ENCODE data around the gene COL4A5. TPM values are rescaled to one million over a fixed set of nuclear protein-coding genes. Genes with fewer than 3 reads are reported as not detected.
"Not testable (repeated sequence)": the region's sequence is repeated elsewhere in the genome, so short reads cannot be mapped to it uniquely, and the experiment has no call there.

Gene COL4A5
- total RNA-seq, 1 donor from 2014 or later, result 6.3 TPM

DNA sequence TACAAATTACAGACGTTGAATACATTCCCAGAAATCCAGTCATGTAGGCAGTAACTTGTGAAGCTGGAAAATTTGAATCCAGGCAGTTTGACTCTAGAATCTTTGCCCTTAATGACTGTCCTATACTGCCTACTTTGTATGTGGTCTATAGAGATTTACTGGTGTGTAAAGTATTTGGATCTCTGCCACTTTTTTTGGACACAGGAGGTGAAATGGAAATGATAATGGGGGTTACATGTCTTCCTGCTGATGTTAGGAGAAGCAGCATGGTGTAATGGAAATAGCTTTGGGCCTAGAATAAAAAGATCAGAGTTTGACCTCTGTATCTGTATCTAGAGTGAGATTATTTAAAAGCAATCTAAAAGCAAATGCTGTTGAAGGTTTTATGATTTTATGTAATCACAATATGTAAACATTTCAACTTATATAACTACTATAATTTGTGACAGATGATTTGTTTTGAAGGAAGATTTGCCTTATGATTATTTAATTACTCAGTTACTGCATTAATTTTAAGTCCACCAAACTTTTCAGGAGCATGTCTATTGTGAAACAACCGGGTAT lies 3.3 kb downstream of the COL4A5 start:
- DNase-seq, result no peak
- no peak for ATAC-seq (ENCODE audit: poor library complexity)
- intact Hi-C loops (cut with DNase I), result no loop called here

DNA sequence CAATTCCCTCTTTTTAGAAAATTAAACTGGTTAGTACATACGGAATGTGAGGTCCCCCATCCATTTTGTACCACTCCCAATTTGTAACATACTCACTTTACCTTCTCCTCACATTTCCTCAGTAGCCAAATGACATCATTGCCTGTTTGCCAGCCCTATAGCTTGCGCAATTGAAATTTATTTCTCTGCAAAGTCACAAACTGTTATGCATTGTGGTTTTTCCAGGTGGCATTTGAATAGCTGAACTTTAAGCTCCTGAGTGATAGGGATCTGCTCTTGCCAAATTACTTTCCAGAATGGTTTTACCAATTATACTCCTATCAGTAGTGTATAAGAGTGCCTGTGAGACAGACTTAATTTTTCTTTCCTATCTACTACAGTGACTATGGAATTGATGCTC lies 7.7 kb downstream of the COL4A5 start:
- intact Hi-C loops (cut with DNase I), result no loop called here

DNA sequence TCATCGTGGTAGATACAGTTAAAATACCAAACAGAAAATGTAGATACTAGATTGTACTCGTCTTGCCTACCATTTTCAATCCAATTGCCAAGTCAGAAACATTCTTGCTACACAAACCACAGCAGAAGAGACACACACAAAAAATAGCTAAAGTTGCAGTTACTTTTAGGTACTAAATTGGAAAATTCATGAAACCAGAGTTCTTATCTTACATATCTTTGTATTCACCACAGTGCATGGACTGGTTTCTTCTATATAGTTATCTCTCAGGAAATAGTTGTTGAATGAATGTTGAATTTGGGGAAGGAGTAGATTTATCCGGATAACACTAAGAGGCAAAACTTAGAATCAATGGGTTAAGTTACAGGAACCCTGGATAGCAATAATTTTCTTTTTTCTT lies 14.2 kb downstream of the COL4A5 start:
- ATAC-seq (ENCODE audit: poor library complexity), result no peak

More for the DNA sequence above, 7.7 kb downstream of the COL4A5 start:
- ATAC-seq (ENCODE audit: poor library complexity) (no peak), DNase-seq (no peak)

DNA sequence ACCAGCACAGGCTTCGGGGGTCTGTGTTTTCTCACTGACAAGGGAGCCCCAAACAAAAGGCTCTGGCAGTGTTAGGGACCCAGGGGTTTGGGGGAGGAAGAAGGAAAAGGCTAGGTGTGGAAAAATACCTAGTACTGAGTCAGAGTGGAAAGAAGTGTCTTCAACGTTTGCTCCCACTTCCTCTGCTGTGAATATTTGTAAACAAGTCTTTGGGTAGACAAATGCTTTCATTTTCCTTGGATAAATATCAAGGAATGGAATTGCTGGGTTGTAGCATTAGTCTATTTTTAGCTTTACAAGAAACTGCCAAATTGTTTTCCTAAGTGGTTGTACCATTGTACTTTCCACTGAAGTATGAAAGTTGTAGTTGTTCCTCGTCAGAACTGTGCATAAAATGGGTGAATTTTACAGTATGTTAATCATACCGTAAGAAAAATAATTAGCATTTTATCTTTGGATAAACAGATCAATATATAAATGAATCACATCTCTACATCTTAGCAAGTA lies 17.4 kb downstream of the COL4A5 start:
- intact Hi-C loops (cut with DNase I), result no loop called here
- no peak for DNase-seq
- ATAC-seq (ENCODE audit: poor library complexity), result peak; percentile 69

More for the DNA sequence above, 14.2 kb downstream of the COL4A5 start:
- no peak for DNase-seq
- intact Hi-C loops (cut with DNase I), result no loop called here

DNA sequence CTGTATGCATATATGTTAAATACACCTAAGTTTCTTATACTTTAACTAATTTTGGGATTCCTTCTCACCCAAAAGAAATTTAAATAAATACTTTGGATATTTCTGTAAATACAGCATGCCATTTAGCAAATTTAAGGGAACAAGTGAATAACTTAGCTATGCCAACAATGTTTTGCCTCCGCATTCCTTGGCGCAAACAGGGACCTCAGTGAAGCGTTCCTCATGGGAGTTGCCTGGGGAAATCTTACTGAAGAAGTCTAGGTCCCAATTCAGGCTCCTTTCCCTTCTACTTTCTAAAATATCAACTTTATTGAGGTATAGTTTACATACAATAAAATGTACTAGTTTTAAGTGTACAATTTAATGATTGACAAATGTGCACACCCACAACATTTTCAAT lies 25.0 kb downstream of the COL4A5 start:
- no peak for ATAC-seq (ENCODE audit: poor library complexity)
- intact Hi-C loops (cut with DNase I), result no loop called here
- no peak for DNase-seq

DNA sequence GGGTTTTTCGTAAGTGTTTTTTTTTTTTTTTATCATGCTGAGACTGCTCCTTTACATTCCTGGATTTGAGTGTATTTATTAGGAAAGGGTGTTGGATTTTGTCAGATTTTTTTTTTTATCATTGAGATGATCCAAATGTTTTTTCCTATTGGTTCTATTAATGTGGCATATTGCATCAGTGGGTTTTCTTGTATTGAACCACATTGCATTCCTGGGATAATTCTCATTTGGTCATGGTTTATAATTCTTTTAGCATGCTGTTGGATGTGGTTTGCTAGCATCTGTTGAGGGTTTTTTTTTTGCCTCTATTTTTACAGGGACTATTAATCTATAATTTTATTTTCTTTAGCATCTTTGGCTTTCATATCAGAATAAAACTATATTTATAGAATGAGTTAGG lies 28.8 kb downstream of the COL4A5 start:
- intact Hi-C loops (cut with DNase I), result no loop called here
- no peak for DNase-seq
- no peak for ATAC-seq (ENCODE audit: poor library complexity)

DNA sequence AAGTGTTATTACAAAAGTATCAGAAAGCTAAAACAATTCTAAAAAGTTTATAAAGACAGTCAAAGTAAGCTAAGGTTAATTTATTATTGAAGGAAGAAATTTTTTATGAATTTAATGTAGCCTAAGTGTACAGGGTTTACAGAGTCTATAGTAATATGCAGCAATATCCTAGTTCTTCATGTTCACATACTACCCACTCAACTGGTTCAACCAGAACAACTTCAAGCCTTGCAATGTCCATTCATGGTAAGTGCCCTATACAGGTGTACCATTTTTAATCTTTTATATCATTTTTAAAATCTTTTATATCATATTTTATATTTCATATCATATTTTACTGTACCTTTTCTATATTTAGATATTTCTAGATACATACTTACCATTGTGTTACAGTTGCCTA lies 34.3 kb downstream of the COL4A5 start:
- intact Hi-C loops (cut with DNase I), result no loop called here
- DNase-seq, result no peak
- ATAC-seq (ENCODE audit: poor library complexity), result no peak

DNA sequence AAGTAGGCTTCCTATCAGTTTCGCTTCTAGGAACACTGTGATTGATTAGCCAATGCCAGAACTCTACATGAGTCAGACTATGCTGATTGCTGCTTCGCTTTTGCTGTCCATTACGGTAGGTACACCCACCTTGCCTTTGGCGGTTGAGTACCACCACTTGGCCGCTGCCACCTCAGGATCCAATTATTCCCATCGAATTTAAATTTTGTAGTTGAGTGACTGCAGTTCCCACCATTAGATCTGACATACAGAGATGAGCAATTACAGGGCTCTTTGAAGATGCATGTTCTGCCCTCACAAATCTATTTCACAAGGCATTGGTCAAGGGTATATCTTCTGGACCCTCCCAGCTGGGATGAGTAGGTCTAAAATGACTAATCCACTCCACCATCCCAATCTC lies 41.9 kb downstream of the COL4A5 start:
- ATAC-seq (ENCODE audit: poor library complexity); intact Hi-C loops (cut with DNase I); DNase-seq: not testable (repeated sequence)

DNA sequence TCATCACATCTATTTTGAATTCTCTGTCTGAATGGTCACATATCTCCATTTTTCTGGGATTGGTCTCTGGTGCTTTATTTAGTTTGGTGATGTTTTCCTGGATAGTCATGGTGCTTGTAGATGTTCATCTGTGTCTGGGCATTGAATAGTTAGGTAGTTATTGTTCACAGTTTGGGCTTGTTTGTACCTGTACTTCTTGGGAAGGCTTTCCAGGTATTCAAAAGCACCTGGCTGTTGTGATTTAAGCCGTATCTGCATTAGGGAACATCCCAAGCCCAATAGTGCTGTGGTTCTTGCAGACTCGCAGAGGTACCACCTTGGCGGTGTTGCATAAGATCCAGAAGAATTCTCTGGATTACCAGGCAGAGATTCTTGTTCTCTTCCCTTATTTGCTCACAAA lies 44.6 kb downstream of the COL4A5 start:
- intact Hi-C loops (cut with DNase I), result no loop called here
- no peak for ATAC-seq (ENCODE audit: poor library complexity)
- no peak for DNase-seq

DNA sequence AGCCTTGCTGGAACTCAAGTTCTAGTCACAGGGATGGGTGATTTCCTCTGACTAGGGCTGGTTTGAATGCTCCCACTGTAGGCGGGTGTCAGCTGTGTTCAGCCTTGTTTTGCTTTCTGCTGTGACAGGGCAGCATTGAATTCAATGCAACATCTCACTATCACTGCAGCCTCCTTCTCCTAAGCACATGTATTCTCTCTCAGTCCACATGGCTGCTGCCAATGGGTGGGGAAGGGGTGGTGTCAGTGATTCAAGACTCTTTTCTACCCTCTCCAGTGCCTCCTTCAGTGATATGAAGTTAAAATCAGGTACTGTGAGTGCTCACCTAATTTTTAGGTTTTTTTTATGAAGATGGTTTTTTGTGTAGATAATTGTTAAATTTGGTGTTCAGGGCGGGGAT lies 46.3 kb downstream of the COL4A5 start:
- DNase-seq (no peak), ATAC-seq (ENCODE audit: poor library complexity) (no peak)
- intact Hi-C loops (cut with DNase I), result no loop called here

DNA sequence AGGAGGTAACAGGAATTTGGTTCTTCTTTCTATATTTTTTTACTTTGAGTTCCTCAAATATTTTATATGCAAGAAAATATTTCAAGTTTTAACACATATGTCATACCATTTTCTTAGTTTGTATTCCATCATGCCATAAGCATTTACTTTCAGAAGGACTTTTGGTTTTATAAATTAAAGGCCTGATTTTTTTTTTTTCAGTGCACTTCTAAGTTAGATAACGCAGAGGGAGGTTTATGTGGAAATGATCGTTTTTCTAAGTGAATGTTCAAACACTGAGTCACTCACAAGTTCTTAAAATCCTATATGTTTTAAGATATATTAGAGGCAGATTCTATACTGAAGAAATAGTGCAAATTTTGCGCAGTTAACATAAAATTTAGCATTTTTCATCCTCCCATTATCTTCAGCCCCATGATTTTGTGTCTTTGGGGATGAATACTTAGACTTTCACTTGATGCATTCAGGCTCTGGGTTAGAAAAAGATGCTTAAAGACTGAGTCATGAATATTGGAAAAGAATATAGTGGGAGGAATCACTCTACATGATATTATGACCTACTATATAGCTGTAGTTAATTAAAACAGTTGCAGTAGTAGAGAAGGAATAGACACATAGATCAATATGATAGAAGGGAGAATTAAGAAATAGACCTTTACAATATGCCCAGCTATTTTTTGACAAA lies 54.9 kb downstream of the COL4A5 start:
- intact Hi-C loops (cut with DNase I), result no loop called here
- DNase-seq (no peak), ATAC-seq (ENCODE audit: poor library complexity) (no peak)

DNA sequence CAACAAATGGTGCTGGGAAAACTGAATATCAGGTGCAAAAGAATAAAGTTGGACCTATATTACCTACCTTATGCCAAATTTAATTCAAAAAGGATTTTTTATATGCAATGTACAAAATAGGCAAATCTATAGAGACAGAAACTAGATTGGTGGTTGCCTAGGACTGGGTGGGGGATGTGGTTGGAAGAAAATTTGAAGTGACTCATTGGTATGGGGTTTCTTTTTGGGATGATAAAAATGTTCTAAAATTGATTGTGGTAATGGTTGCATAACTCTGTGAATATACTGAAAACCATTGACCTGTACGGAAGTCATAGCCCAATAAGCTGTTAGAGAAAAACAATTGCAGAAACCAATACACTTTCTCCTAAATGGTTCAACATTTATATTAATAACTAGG lies 72.1 kb downstream of the COL4A5 start:
- intact Hi-C loops (cut with DNase I), result no loop called here
- DNase-seq (no peak), ATAC-seq (ENCODE audit: poor library complexity) (no peak)

DNA sequence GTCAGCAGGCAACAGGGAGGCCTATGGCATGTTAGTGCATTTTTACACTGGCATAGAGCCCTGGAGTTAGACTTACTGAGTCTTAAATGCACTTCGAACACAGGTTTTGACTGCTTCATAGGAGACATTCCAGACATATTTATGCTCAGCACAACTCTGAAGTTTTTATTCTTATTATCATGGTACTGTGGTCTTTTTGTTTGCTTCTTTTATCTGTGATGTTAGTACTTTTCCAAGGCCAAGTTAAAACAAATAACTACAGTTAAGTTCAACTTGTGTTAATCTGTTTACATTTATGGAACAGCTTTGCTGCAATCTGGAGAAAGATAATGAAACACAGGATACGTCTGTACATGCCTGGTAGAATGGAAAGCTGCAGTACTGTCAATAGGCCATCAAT lies 76.5 kb downstream of the COL4A5 start:
- DNase-seq, result no peak
- no peak for ATAC-seq (ENCODE audit: poor library complexity)
- intact Hi-C loops (cut with DNase I), result no loop called here

DNA sequence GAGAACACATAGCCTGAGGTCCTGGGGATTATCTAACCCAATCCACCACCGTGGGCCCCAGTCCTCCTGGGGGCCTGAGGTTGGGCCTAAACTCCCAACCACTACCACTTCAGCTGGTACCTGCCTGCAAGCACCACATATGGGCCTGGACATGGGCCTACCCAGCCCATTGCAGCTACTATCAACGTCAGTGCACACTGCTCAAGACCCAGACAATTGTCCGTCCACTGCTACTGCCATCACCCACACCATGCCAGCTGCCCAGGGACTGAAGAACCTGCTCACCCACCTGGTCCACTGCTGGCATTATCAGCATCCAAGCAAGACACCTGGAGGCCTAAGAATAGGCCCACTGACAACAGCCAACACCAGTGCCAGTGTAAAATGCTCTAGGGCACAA lies 88.1 kb downstream of the COL4A5 start:
- DNase-seq (no peak), ATAC-seq (ENCODE audit: poor library complexity) (no peak)
- intact Hi-C loops (cut with DNase I), result no loop called here

DNA sequence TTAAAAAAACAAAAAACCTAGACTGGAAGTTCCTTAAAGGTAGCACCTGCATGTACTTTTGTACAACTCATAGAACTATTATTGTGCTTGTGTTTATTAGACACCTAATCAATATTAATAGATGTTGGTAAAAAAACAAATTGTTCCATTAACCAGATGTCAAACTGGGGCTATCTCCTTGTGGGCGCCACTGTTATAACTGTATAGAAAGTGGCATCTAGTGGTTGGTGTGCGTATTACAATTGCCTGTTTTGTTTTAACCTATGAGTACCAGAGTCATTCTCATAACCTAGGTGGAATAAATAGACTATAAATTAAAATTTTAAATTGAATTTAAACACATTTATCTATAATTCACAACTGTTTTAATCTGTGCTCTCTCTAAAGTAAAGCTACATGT lies 97.4 kb downstream of the COL4A5 start:
- intact Hi-C loops (cut with DNase I), result no loop called here
- no peak for ATAC-seq (ENCODE audit: poor library complexity)
- no peak for DNase-seq

DNA sequence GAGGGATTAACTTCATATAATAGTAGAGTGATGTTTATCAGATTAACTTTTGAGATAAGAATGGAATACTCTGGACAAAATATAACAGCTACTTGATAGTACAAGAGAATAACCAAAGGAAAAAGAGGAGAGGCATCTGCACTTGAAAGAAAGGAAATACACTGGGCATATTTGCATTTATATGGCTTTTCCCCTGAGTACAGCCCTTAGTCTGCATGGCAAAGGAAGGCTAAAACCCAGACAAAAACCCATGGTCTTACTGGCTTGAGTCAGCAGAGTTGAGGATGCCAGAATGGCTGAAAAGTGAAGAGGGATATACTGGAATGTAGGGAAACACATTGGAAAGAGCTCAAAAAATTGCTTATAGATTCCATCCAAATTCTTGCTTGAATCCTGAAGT lies 101.6 kb downstream of the COL4A5 start:
- DNase-seq, result no peak
- no peak for ATAC-seq (ENCODE audit: poor library complexity)
- intact Hi-C loops (cut with DNase I), result no loop called here

DNA sequence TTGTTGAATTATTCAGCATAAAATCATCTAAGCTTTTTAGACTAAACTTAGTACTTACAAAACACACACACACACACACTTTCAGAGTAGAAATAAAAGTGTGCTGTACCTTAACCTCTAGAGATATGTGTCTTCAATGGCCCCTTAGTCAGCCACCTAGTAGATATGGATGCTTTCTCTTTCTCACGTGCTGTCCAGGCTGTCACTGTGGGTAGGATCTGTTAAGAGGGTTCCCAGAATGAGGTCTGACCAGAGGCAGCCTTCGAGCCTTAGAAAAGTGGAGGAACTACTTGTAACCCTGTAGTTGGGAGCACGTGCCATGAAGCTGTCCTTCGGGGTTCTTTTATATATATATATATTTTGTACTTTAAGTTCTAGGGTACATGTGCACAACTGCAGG lies 117.9 kb downstream of the COL4A5 start:
- DNase-seq (no peak), ATAC-seq (ENCODE audit: poor library complexity) (no peak)
- intact Hi-C loops (cut with DNase I), result no loop called here

DNA sequence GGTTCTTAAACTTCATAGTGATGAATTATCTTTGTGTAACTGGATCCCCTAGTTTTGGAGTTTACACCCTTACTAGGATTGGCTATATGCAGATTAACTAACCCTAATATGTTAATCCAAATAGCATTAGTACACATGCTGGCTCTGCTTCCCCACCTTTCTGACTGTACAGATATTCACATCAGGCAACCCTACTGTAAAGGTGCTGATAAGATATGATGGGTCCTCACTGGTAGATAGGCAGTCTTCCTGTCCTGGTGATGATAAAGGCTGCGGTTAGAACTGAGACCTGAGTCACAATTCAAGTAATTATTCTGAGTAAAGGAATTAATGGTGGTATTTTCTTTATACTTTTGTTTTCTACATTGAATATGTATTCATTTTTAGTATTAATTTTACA lies 118.6 kb downstream of the COL4A5 start:
- ATAC-seq (ENCODE audit: poor library complexity) (no peak), DNase-seq (no peak)
- intact Hi-C loops (cut with DNase I), result no loop called here

DNA sequence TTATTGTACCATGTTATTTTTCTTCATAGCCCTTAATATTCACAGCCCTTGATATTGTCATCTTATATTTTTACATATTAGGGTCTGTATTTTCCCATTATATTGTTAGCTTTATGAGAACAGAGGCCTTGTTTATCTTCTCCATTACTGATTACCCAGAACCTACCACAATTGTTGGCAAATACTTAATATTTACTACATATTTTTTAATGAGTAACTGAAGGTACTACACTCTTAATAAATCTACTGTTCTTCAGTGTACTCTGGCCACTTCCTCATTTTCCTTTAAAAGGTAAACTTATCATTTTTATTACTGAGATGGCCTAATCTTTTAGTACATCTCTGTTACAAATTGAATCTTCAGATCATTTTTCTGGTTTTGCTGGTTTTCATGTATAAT lies 133.5 kb downstream of the COL4A5 start:
- no peak for ATAC-seq (ENCODE audit: poor library complexity)
- no peak for DNase-seq
- intact Hi-C loops (cut with DNase I), result no loop called here

DNA sequence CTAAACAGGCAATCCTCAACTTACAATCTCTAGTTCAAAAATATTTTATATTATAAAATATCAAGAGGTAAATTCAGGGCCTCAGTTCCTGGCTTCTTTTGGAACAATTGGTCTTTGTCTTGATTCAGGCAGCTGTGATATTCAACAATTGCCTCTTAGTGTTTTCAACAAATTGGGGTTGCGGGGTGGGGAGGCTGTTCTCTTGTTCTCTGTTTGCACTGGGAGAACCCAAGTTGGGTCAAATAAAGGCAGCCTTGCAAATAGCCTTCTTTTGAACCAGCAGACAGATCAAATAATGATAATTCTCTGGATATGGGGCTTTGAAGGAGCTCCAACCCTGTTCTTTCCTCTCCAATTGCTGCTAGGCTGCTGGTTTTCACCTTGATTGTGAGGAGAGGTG lies 142.5 kb downstream of the COL4A5 start:
- DNase-seq (no peak), ATAC-seq (ENCODE audit: poor library complexity) (no peak)
- intact Hi-C loops (cut with DNase I), result no loop called here

Data from Right ventricle myocardium superior (tissue), 1 donor.